ENCODE data around the gene SLC43A3. TPM values are rescaled to one million over a fixed set of nuclear protein-coding genes. Genes with fewer than 3 reads are reported as not detected.

Gene SLC43A3
- total RNA-seq, 1 experiment from 2014 or later = 21.4 TPM

GRCh38 chr11:57461841-57462489 lies 35.0 kb upstream of the SLC43A3 start:
- H3K79me1 ChIP-seq (ENCODE audit: insufficient read depth, low read depth, low read length, poor library complexity, severe bottlenecking) = no peaks in the 10 kb centered on the region
- no peak overlapping the region for H4K8ac ChIP-seq (replicated peaks; ENCODE audit: insufficient read length, low read depth, low read length)
- no peaks in the 10 kb centered on the region for H3K79me2 ChIP-seq (ENCODE audit: insufficient read depth, low read length)
- H2AFZ ChIP-seq (ENCODE audit: low read length) = no peak overlapping the region
- H3T11ph ChIP-seq (ENCODE audit: low read length) = no peak overlapping the region
- H3K23ac ChIP-seq (ENCODE audit: insufficient read length, low read depth, low read length) = no peak overlapping the region
- H3K9me3 ChIP-seq (ENCODE audit: control insufficient read depth, low read depth, low read length) = no peaks in the 10 kb centered on the region
- no peak overlapping the region for H3K27ac Mint-ChIP-seq
- H2BK20ac ChIP-seq (ENCODE audit: low read depth, low read length, poor library complexity, severe bottlenecking) = no peak overlapping the region
- peak overlapping the region; percentile 81 for H3K4me2 ChIP-seq (ENCODE audit: insufficient read depth, insufficient read length, low read length)
- WGBS (ENCODE audit: extremely low coverage, insufficient read length, low lambda C conversion rate) = no CpG with 5 or more reads among the region's 16 CpGs
- no peak overlapping the region for H3K27ac ChIP-seq (ENCODE audit: insufficient read length, low read depth, low read length)
- no peak for DNase-seq
- H4K91ac ChIP-seq (ENCODE audit: insufficient read length, low read depth, low read length) = no peak overlapping the region
- H4K20me1 ChIP-seq (ENCODE audit: control insufficient read depth, insufficient read depth, insufficient read length) = no peaks in the 10 kb centered on the region
- no peak overlapping the region for H2BK120ac ChIP-seq (ENCODE audit: low read depth, low read length, poor library complexity, severe bottlenecking)
- H4K5ac ChIP-seq (ENCODE audit: insufficient read length, low read depth, low read length) = no peak overlapping the region
- H3K4me3 Mint-ChIP-seq = peak overlapping the region; percentile 63 to 90; a peak in 4 of 5 replicates
- H2BK12ac ChIP-seq (ENCODE audit: insufficient read length, low read depth, low read length) = no peak overlapping the region
- H3K4me1 Mint-ChIP-seq = peaks cover 38 to 63% of the 10 kb centered on the region in 2 experiments
- peaks cover 72% of the 10 kb centered on the region for H3K27me3 Mint-ChIP-seq (ENCODE audit: low read depth)
- no peak overlapping the region for H2BK15ac ChIP-seq (ENCODE audit: low read depth, low read length)
- peaks cover 13% of the 10 kb centered on the region; the same call in 1 of the 2 replicates for H3K4me1 ChIP-seq (ENCODE audit: insufficient read depth, low read length)
- H3K36me3 Mint-ChIP-seq (ENCODE audit: insufficient read depth in 1 of 3, low read depth in 3 of 3) = 0 out of 7 replicates have a peak, but pooled peaks cover 0 to 5% (median 0%) of the 10 kb centered on the region in 3 experiments
- H3K4ac ChIP-seq (ENCODE audit: low read depth, low read length) = no peak overlapping the region
- H3K27me3 ChIP-seq (ENCODE audit: insufficient read depth, low read length) = peaks cover 10% of the 10 kb centered on the region; the same call in 1 of the 2 replicates
- TF ChIP-seq, protein P1, sequence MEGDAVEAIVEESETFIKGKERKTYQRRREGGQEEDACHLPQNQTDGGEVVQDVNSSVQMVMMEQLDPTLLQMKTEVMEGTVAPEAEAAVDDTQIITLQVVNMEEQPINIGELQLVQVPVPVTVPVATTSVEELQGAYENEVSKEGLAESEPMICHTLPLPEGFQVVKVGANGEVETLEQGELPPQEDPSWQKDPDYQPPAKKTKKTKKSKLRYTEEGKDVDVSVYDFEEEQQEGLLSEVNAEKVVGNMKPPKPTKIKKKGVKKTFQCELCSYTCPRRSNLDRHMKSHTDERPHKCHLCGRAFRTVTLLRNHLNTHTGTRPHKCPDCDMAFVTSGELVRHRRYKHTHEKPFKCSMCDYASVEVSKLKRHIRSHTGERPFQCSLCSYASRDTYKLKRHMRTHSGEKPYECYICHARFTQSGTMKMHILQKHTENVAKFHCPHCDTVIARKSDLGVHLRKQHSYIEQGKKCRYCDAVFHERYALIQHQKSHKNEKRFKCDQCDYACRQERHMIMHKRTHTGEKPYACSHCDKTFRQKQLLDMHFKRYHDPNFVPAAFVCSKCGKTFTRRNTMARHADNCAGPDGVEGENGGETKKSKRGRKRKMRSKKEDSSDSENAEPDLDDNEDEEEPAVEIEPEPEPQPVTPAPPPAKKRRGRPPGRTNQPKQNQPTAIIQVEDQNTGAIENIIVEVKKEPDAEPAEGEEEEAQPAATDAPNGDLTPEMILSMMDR (conservative IDR thresholded peaks at IDR 0.05) = no peak
- no peak overlapping the region for H3K14ac ChIP-seq (ENCODE audit: insufficient read depth, low read length)
- H3K9me3 Mint-ChIP-seq = no peaks in the 10 kb centered on the region
- no peak overlapping the region for H3K9ac ChIP-seq (ENCODE audit: extremely low read depth, insufficient read length, low read length)
- peaks cover 30% of the 10 kb centered on the region for H3K23me2 ChIP-seq (ENCODE audit: insufficient read length, low read depth, low read length, poor library complexity, severe bottlenecking)
- no peak overlapping the region for H3K56ac ChIP-seq (ENCODE audit: insufficient read length, low read depth, low read length)
- H3K18ac ChIP-seq (ENCODE audit: insufficient read length, low read depth, low read length) = no peak overlapping the region
- no peak overlapping the region for H2BK5ac ChIP-seq (ENCODE audit: insufficient read length, low read length)
- no peak overlapping the region for H2AK5ac ChIP-seq (ENCODE audit: insufficient read length, low read length)

Measured in H9 (cell line).